Measurements from ENCODE around the gene TMEM62.

The TMEM62 gene

GRCh38 chr15:43133430-43134156 lies at the start of gene TMEM62:
Gene TMEM62, plus strand, starts transcription at chr15:43133586. Its CDS starts 217 bp downstream, at chr15:43133803.
- DNase-seq = peak; percentile 71

DNA sequence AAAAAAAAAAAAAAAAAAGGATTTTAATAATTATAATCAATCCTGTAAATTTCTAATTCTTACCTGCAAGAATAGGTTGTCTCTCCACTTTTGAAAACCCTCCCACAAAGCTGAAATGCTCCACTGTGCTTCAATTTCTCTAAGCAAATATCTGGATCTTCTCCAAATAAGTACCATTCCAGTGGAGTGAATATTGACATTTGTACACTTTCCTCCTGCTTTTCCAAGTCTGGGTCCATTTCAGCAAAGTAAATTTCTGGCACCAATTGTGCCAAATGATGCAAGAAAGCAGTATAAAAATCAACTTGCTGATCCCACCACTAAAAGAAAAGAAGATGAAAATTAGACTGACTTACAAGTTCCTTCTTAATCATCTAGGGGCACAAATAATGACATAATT lies 47.5 kb upstream of the TMEM62 start:
- no peak for DNase-seq

DNA sequence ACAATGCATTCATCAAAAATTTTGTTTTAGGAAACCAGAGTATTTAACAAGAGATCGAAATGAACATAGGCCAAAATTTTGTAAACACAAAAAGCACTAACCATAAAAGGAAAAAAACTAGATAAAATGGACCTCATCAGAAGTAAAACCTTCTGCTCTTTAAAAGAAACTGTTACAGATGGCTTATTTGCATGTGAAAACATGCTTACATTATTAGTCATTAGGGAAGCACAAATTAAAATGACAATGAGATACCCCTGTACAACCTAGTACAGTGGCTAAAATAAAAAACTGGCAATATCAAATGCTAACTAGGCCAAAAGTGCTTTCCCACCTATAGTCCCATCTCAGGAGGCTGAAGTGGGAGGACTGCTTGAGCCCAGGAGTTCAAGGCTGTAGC lies 46.8 kb upstream of the TMEM62 start:
- no peak for DNase-seq

GRCh38 chr15:43091859-43092258 lies 41.5 kb upstream of the TMEM62 start:
- DNase-seq = no peak

GRCh38 chr15:43093026-43093425 lies 40.4 kb upstream of the TMEM62 start:
- DNase-seq = no peak

DNA sequence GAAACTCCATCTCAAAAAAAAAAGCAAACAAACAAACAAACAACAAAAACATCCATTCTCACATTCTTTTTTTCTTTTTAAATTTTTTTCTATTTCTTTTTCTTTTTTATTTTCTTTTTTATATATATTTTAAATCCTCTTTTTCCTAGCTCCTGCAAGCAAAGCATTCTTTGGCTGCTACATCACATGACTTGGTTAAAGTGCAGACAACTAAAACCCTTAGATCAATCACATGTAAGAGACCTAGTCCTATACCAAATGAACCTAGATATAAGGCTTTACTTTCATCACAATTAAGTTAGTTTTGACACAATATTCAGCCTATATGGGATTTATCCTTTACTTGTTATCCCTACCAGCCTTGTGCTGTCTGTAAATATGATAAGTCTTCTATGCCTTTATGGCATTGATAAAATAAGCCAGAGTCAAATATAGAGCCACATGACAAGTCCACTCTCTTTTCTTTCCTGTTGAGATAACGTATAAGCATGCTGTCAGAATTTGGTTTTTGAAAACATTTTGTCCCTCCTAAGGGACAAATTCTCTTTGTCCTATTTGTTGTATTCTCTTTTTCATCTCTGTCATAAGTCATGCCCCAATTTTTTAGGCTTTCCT lies 38.9 kb upstream of the TMEM62 start:
- no peak for DNase-seq

DNA sequence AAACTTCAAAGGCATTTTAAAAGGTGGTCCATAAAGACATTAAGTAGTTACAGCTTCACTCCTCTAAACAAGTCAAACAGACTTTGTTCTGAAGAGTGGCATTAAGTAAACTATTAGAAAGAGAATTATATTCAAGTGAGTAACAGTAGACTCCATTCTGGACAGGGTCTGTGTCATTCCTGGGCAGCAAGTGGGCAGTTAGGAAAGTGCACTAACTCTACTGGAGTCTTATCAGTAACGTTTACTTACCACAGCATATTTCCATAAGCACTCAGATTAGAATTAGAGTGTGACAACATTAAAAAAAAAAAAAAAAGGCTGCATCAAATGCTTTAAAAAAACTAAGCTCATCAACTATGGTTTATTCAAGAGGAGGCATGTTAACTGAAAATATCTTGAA lies 38.1 kb upstream of the TMEM62 start:
- no peak for DNase-seq

DNA sequence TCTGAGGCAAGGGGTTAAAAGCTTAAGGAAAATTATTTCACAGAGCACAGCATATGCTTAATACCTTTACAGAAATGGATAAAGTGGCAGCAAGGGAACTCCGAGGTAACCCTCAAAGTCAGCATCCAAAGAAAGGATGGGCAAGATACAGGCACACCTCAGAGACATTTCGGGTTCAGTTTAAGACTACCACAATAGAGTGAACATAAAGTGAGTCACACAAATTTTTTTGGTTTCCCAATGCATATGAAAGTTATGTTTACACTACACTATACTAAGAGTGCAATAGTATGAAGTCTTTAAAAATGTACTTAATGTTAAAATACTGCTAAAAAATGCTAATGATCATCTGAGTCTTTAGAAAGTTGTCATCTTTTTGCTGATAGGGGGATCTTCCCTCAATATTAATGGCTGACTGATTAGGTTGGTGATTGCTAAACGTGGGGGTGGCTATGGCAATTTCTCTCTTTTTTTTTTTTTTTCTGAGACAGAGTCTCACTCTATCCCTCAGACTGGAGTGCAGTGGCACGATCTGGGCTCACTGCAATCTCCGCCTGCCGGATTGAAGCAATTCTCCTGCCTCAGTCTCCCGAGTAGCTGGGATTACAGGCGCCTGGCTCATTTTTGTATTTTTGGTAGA lies 37.6 kb upstream of the TMEM62 start:
- no peak for DNase-seq

DNA sequence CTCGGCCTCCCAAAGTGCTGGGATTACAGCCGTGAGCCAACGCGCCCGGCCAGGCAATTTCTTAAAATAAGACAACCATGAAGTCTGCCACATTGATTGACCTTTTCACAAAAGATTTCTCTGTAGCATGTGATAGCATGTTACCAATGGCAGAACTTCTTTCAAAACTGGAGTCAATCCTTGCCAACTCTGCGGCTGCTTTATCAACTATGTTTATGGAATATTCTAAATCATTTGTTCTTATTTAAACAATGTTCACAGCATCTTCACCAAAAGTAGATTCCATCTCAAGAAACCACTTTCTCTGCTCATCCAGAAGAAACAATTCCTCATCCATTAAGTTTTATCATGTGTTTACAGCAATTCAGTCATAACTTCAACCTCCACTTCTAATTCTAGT lies 37.0 kb upstream of the TMEM62 start:
- no peak for DNase-seq

DNA sequence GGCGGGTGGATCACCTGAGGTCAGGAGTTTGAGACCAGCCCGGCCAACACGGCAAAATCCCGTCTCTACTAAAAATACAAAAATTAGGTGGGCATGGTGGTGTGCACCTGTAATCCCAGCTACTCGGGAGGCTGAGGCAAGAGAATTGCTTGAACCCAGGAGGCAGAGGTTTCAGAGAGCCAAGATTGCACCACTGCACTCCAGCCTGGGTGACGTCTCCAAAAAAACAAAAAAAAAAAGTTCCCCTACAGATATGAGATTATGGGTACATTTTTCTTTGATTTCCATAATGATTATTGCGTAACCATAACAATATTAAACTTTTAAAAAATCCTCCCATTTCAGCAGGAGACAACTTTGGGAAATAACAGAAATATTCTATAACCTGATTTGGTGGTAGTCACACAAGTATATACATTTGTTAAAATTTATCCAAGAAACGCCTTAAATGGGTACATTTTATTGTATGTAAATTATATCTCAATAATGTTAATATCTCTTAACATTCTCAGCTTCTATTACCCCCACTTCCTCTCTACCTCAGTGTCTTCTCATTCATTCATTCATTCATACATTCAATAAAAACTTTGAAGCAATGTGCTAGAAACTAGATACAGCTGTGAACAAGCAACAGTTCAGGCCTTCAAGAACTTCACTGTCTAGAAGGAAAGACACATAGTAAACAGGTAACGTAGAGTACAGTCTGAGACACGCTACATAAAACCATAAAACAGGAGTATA lies 34.1 kb upstream of the TMEM62 start:
- DNase-seq = no peak

- no peak for DNase-seq
These were observed 32.4 kb upstream of the TMEM62 start for GRCh38 chr15:43100971-43101370.

DNA sequence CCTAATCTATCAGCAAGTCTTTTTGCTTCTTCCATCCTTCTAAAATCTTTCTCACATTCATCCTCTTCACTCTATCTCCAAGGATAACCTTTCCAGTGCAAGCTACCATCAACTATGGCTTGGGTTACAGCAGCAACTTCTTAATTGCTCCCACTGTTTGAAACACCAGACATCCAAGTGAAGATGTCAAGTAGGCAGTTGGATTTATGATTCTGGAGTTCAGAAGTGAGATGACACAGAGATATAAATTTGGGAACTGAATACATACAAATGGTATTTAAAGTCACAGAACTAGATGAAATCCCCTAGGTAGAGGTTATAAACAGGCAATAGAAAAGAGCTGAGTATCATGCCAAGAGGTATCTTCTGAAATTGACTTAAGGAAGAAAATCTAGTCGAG lies 31.2 kb upstream of the TMEM62 start:
- DNase-seq = no peak

DNA sequence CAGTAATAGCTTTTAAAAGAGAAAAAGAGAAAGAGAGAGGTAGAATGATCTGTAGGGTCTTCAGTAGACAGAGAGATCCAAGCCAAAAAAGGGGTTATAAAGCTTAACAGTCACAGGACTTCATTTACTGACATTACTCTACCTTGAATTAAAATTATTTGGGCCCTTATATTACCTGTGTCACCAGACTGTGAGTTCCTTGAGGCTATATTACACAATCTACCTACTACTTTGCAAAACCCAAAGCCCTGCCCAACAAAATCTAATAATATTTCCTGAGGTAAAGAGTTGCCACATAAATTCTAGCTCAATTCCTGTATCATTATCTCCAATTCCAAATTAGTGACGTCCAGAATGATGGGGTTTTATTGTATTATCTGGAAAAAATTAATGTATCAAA lies 29.5 kb upstream of the TMEM62 start:
- DNase-seq = no peak

- DNase-seq = no peak
These were observed 29.0 kb upstream of the TMEM62 start for GRCh38 chr15:43104426-43104825.

DNA sequence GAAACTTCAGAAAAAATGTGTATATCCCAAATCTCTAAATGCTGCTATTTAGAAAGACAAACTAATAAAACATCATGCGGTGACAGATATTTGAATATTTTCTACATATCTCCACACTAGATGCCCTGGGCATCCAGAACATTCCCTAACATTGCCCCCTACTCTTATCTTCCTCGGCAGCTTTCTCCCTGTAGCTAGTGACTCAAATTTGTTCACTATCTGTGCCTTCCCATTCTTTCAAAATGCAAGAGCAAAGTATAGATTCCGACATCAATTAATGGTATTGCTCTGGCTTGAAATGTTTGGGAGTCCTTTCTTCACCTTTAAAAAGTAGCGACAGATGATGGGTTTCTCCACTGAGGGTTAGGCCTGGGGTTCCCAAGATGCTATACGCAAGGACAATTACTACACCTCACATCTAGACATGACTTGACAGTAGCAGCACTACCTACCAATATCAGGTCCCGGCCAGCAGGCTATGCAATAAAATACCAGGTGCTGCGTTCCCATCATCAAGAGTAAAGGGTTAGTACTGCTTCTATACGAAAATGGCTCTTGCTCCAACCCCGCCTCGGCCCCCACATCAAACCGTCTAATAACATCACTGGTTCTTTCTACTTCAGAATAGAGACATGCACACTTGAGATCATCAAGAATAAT lies 28.2 kb upstream of the TMEM62 start:
- DNase-seq = peak; percentile 10

- peak; percentile 88 for DNase-seq
These were observed 27.5 kb upstream of the TMEM62 start, which contains the start of gene UBR1 for GRCh38 chr15:43105778-43106485. Gene UBR1, minus strand, starts transcription at chr15:43106038. Its CDS starts 16 bp downstream, at chr15:43106022.

GRCh38 chr15:43106486-43106829 lies 26.9 kb upstream of the TMEM62 start:
- DNase-seq = no peak

- no peak for DNase-seq
These were observed 25.6 kb upstream of the TMEM62 start for GRCh38 chr15:43107751-43108150.

DNA sequence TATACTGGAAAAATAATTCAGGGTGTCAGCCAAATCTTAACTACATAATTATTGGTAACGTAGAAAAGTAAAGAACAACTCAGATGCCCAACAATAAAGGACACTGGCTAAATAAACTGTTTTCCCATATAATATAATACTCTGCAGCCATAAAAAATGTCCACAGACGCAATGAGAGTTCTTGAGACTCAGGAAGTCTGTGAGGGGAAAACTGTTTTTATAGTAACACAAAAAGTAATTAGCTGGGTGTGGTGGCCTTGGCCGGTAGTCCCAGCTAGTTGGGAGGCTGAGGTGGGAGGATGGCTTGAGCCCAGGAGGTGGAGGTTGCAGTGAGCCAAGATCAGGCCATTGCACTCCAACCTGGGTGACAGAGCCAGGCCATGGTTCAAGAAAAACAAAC lies 22.0 kb upstream of the TMEM62 start:
- no peak for DNase-seq

- DNase-seq = no peak
These were observed 15.1 kb upstream of the TMEM62 start for GRCh38 chr15:43118286-43118685.

- no peak for DNase-seq
These were observed 14.6 kb upstream of the TMEM62 start for GRCh38 chr15:43118829-43119228.

- no peak for DNase-seq
These were observed 11.5 kb upstream of the TMEM62 start for GRCh38 chr15:43121863-43122262.

Data from CD4-positive, alpha-beta T cell treated with Interleukin-4 for 4 hours (primary cell).